SK-N-SH (cell line): Measurements from ENCODE around the gene LSM7.

Source experiments
- CHD2 ChIP-seq: fragments of 150-350 bp; IDR thresholded peaks from 2 replicates; pipeline ENCODE4 v1.6.1; 2018; ENCODE audit warnings: low read length; ENCODE audit not compliant: partially characterized antibody
- CTCF ChIP-seq: fragments of 200-600 bp; sonication (generic); IDR thresholded peaks from 2 replicates; pipeline ENCODE4 v1.6.1; 2017; ENCODE audit warnings: antibody characterized with exemption, mild to moderate bottlenecking, moderate library complexity
- GABPA ChIP-seq: IDR thresholded peaks from 2 replicates; pipeline ENCODE4 v1.4.0; 2012; ENCODE audit warnings: low read depth, mild to moderate bottlenecking
- GATA2 ChIP-seq: sonication (generic); formaldehyde crosslinking; IDR thresholded peaks from 2 replicates; pipeline ENCODE4 v1.5.0; 2020; ENCODE audit warnings: mild to moderate bottlenecking, missing genetic modification reagents
- JUND ChIP-seq: IDR thresholded peaks from 2 replicates; pipeline ENCODE4 v1.4.0; 2012
- MXI1 ChIP-seq: IDR thresholded peaks from 2 replicates; pipeline ENCODE4 v1.6.1; 2012; ENCODE audit warnings: mild to moderate bottlenecking, low read depth, low read length, improper control_type of control experiment
- RAD21 ChIP-seq: IDR thresholded peaks from 2 replicates; pipeline ENCODE4 v1.6.1; 2012; ENCODE audit warnings: mild to moderate bottlenecking, low read length
- RCOR1 ChIP-seq: fragments of 150-350 bp; IDR thresholded peaks from 2 replicates; pipeline ENCODE4 v1.6.1; 2017; ENCODE audit warnings: antibody characterized with exemption, low read length
- SIN3A ChIP-seq: IDR thresholded peaks from 2 replicates; pipeline ENCODE4 v1.6.1; 2012; ENCODE audit warnings: low read depth, mild to moderate bottlenecking, low read length, moderate library complexity, borderline replicate concordance
- TCF12 ChIP-seq: IDR thresholded peaks from 2 replicates; pipeline ENCODE4 v1.4.0; 2012
- USF2 ChIP-seq: fragments of 150-350 bp; IDR thresholded peaks from 2 replicates; pipeline ENCODE4 v1.6.1; 2017; ENCODE audit warnings: antibody characterized with exemption, low read length, low read depth, borderline replicate concordance

- TF ChIP-seq CTCF (no peak), USF2 (no peak), CHD2 (no peak), TCF12 (no peak), JUND (no peak), MXI1 (no peak), SIN3A (no peak), GATA2 (no peak), RCOR1 (no peak), GABPA (no peak), RAD21 (no peak)
Observed at GRCh38 chr19:2302319-2303210, 25.8 kb downstream of the LSM7 start.
